ENCODE data around the gene NRXN3.
"Not testable (repeated sequence)": the region's sequence is repeated elsewhere in the genome, so short reads cannot be mapped to it uniquely, and the experiment has no call there.

Gene NRXN3

GRCh38 chr14:79745046-79745445 lies 1574.9 kb downstream of the NRXN3 start:
- TF ChIP-seq CTCF (IDR thresholded peaks at IDR 0.05; ENCODE audit: low read depth, low read length, missing control alignments), result no peak
- no peak for DNase-seq (ENCODE audit: extremely low read depth, low read depth)
- H3K4me3 ChIP-seq (replicated peaks; ENCODE audit: low read depth, low read length), result no peak overlapping the region

- no peak overlapping the region for H3K4me3 ChIP-seq (replicated peaks; ENCODE audit: low read depth, low read length)
- TF ChIP-seq CTCF (IDR thresholded peaks at IDR 0.05; ENCODE audit: low read depth, low read length, missing control alignments), result no peak
- DNase-seq (ENCODE audit: extremely low read depth, low read depth), result no peak
Measured at GRCh38 chr14:79749065-79749464, 1578.9 kb downstream of the NRXN3 start.

GRCh38 chr14:79758985-79759384 lies 1588.8 kb downstream of the NRXN3 start:
- no peak for DNase-seq (ENCODE audit: extremely low read depth, low read depth)
- TF ChIP-seq CTCF (IDR thresholded peaks at IDR 0.05; ENCODE audit: low read depth, low read length, missing control alignments), result no peak
- no peak overlapping the region for H3K4me3 ChIP-seq (replicated peaks; ENCODE audit: low read depth, low read length)

GRCh38 chr14:79764323-79764722 lies 1594.2 kb downstream of the NRXN3 start:
- DNase-seq (ENCODE audit: extremely low read depth, low read depth), result no peak
- no peak overlapping the region for H3K4me3 ChIP-seq (replicated peaks; ENCODE audit: low read depth, low read length)
- TF ChIP-seq CTCF (IDR thresholded peaks at IDR 0.05; ENCODE audit: low read depth, low read length, missing control alignments), result no peak

- DNase-seq (ENCODE audit: extremely low read depth, low read depth), result no peak
- no peak overlapping the region for H3K4me3 ChIP-seq (replicated peaks; ENCODE audit: low read depth, low read length)
- TF ChIP-seq CTCF (IDR thresholded peaks at IDR 0.05; ENCODE audit: low read depth, low read length, missing control alignments), result no peak
Measured at GRCh38 chr14:79766511-79766910, 1596.3 kb downstream of the NRXN3 start.

- no peak for TF ChIP-seq CTCF (IDR thresholded peaks at IDR 0.05; ENCODE audit: low read depth, low read length, missing control alignments)
- H3K4me3 ChIP-seq (replicated peaks; ENCODE audit: low read depth, low read length), result no peak overlapping the region
- no peak for DNase-seq (ENCODE audit: extremely low read depth, low read depth)
Measured at GRCh38 chr14:79767251-79767650, 1597.1 kb downstream of the NRXN3 start.

- DNase-seq (ENCODE audit: extremely low read depth, low read depth); H3K4me3 ChIP-seq (replicated peaks; ENCODE audit: low read depth, low read length): not testable (repeated sequence)
Measured at GRCh38 chr14:79767721-79768120, 1597.5 kb downstream of the NRXN3 start.

All from HFF-Myc (cell line).